ENCODE data around the gene GRK3. TPM values are rescaled to one million over a fixed set of nuclear protein-coding genes. Genes with fewer than 3 reads are reported as not detected.

Gene GRK3
- total and polyA plus RNA-seq, 10 of the 15 experiments (the other 5 are each of a cell fraction or from before 2014, with no cell fraction given): 3.1 to 35.1 (median 14.7) TPM

- TF ChIP-seq ZBTB33 (IDR thresholded peaks at IDR 0.05): no peak
- peak; percentile 21; the same call in 1 of the 2 replicates for TF ChIP-seq IKZF1 (conservative IDR thresholded peaks at IDR 0.05)
- TF ChIP-seq PML (IDR thresholded peaks at IDR 0.05; ENCODE audit: low read length): no peak
- peak; percentile 27 for TF ChIP-seq RUNX3 (IDR thresholded peaks at IDR 0.05; ENCODE audit: low read length)
- TF ChIP-seq ZNF592 (IDR thresholded peaks at IDR 0.05): no peak
- no peak for TF ChIP-seq MEF2B (IDR thresholded peaks at IDR 0.05; ENCODE audit: partially characterized antibody, poor library complexity, severe bottlenecking)
- TF ChIP-seq FOXK2 (IDR thresholded peaks at IDR 0.05): no peak
- TF ChIP-seq CHD1 (IDR thresholded peaks at IDR 0.05; ENCODE audit: low read depth, low read length): no peak
- TF ChIP-seq SP1 (IDR thresholded peaks at IDR 0.05; ENCODE audit: low read depth, low read length): no peak
- TF ChIP-seq, protein P1, sequence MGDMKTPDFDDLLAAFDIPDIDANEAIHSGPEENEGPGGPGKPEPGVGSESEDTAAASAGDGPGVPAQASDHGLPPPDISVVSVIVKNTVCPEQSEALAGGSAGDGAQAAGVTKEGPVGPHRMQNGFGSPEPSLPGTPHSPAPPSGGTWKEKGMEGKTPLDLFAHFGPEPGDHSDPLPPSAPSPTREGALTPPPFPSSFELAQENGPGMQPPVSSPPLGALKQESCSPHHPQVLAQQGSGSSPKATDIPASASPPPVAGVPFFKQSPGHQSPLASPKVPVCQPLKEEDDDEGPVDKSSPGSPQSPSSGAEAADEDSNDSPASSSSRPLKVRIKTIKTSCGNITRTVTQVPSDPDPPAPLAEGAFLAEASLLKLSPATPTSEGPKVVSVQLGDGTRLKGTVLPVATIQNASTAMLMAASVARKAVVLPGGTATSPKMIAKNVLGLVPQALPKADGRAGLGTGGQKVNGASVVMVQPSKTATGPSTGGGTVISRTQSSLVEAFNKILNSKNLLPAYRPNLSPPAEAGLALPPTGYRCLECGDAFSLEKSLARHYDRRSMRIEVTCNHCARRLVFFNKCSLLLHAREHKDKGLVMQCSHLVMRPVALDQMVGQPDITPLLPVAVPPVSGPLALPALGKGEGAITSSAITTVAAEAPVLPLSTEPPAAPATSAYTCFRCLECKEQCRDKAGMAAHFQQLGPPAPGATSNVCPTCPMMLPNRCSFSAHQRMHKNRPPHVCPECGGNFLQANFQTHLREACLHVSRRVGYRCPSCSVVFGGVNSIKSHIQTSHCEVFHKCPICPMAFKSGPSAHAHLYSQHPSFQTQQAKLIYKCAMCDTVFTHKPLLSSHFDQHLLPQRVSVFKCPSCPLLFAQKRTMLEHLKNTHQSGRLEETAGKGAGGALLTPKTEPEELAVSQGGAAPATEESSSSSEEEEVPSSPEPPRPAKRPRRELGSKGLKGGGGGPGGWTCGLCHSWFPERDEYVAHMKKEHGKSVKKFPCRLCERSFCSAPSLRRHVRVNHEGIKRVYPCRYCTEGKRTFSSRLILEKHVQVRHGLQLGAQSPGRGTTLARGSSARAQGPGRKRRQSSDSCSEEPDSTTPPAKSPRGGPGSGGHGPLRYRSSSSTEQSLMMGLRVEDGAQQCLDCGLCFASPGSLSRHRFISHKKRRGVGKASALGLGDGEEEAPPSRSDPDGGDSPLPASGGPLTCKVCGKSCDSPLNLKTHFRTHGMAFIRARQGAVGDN (IDR thresholded peaks at IDR 0.05): no peak
- no peak for TF ChIP-seq BCLAF1 (IDR thresholded peaks at IDR 0.05)
- no peak for TF ChIP-seq KLF5 (IDR thresholded peaks at IDR 0.05; ENCODE audit: partially characterized antibody)
- no peak for TF ChIP-seq IRF4 (IDR thresholded peaks at IDR 0.05; ENCODE audit: low read depth, low read length)
- TF ChIP-seq POU2F2 (IDR thresholded peaks at IDR 0.05; ENCODE audit: borderline replicate concordance, low read depth, low read length): no peak
- TF ChIP-seq CBX3 (IDR thresholded peaks at IDR 0.05; ENCODE audit: borderline replicate concordance, low read depth): no peak
- no peak; the same call in 1 of the 2 replicates for TF ChIP-seq ATF2 (IDR thresholded peaks at IDR 0.05; ENCODE audit: low read length)
These were observed 138.2 kb downstream of the GRK3 start (continued) for GRCh38 chr22:25702571-25703167.

Measured in GM12878 (cell line).